Astrocyte of the spinal cord (primary cell): Measurements from ENCODE around the gene MAPK1.
"Not testable (repeated sequence)": the region's sequence is repeated elsewhere in the genome, so short reads cannot be mapped to it uniquely, and the experiment has no call there.

ENCODE experiments used
- DNase-seq: peaks from one replicate; pipeline ENCODE4 v3.0.0; 2011; ENCODE audit warnings: low read depth, low spot score
- H3K4me3 ChIP-seq: 2 replicates; pipeline ENCODE4 v1.5.1; 2011; ENCODE audit warnings: low read depth, mild to moderate bottlenecking, low read length, moderate library complexity
- in situ Hi-C: cut with HindIII; loops from 2 replicates; pipeline ENCODE4 v1.10.0; 2017; ENCODE audit warnings: low sequenced_read_pairs
- TF ChIP-seq, protein P1 (sequence below): IDR thresholded peaks from 2 replicates; pipeline ENCODE4 v1.5.1; 2012; ENCODE audit warnings: low read depth, mild to moderate bottlenecking, low read length, inconsistent platforms

MAPK1 gene

GRCh38 chr22:21800552-21801303 lies 66.7 kb downstream of the MAPK1 start:
- in situ Hi-C loops: no loop called here
- TF ChIP-seq, protein P1, sequence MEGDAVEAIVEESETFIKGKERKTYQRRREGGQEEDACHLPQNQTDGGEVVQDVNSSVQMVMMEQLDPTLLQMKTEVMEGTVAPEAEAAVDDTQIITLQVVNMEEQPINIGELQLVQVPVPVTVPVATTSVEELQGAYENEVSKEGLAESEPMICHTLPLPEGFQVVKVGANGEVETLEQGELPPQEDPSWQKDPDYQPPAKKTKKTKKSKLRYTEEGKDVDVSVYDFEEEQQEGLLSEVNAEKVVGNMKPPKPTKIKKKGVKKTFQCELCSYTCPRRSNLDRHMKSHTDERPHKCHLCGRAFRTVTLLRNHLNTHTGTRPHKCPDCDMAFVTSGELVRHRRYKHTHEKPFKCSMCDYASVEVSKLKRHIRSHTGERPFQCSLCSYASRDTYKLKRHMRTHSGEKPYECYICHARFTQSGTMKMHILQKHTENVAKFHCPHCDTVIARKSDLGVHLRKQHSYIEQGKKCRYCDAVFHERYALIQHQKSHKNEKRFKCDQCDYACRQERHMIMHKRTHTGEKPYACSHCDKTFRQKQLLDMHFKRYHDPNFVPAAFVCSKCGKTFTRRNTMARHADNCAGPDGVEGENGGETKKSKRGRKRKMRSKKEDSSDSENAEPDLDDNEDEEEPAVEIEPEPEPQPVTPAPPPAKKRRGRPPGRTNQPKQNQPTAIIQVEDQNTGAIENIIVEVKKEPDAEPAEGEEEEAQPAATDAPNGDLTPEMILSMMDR: no peak
- DNase-seq: no peak
- H3K4me3 ChIP-seq: no peak overlapping the region

- TF ChIP-seq, protein P1: no peak
- in situ Hi-C loops: no loop called here
Observed at GRCh38 chr22:21797444-21798221, 69.8 kb downstream of the MAPK1 start.

GRCh38 chr22:21796863-21797262 lies 70.6 kb downstream of the MAPK1 start:
- in situ Hi-C loops: no loop called here
- TF ChIP-seq, protein P1: no peak
- no peak for DNase-seq
- H3K4me3 ChIP-seq: no peak overlapping the region

More at GRCh38 chr22:21797444-21798221, 69.8 kb downstream of the MAPK1 start:
- peak; percentile 37 for DNase-seq
- H3K4me3 ChIP-seq: no peak overlapping the region

DNA sequence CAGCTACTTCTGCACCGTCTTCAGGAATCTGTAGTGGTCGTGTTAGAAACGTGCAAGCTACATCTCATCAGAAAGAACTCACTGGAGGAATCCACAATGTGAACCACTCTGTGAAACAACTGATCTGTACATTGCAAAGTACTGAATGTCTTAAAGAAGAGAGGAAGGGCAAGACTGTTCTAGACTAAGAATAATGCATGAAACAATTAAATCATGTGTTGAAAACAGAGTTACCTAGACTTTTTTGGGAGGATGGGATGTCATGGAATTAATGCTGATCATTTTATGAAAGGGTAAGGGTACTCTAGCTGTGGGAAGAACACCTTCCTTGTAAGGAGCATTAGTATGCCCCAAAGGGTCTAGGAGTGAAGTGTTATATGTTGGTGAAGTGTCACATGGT lies 71.2 kb downstream of the MAPK1 start:
- no peak overlapping the region for H3K4me3 ChIP-seq
- DNase-seq: no peak
- TF ChIP-seq, protein P1: no peak
- in situ Hi-C loops: no loop called here

GRCh38 chr22:21793716-21794115 lies 73.7 kb downstream of the MAPK1 start:
- DNase-seq, in situ Hi-C loops, H3K4me3 ChIP-seq: not testable (repeated sequence)

DNA sequence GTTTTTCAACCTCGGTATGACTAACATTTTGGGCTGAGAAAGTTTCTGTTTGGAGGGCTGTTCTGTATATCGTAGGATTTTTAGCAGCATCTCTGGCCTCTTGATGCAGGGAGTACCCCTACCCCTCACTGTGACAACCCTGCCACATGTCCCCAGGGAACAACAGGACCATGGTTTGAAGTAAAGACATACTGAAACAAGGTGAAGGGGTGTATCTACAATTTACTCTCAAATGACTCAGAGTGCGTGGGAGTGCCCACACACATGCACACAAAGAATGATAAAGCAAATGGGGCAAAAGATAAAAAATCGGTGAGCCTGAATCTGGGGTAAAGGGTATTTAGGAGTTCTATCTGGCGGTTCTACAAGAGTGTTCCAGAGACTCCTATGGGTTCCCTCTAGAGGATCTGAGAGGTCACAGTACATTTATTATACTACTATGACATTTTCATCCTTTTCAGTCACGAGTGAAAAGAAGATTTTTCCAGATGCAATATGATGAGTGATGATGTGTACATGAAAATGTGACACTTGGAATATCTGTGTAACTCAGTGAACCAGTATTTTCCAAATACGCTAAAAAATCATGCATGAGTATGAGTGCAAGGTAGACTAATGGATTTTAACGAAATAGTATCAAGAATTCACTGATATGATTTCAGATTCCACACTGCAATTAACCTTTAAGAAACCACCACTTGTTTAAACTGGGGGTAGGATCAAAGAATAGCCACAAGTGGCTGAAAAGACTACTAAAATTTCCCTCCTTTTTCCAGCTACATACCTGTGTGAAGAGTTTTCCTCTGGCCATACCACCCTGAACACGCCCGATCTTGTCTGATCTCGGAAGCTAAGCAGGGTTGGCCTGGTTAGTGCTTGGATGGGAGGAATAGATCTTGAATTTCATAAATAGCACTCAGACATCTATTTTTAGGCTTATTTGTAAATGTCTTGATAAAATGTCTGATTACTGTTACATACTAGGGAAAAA lies 75.5 kb downstream of the MAPK1 start:
- no peak overlapping the region for H3K4me3 ChIP-seq
- TF ChIP-seq, protein P1: no peak
- in situ Hi-C loops: no loop called here
- no peak for DNase-seq

DNA sequence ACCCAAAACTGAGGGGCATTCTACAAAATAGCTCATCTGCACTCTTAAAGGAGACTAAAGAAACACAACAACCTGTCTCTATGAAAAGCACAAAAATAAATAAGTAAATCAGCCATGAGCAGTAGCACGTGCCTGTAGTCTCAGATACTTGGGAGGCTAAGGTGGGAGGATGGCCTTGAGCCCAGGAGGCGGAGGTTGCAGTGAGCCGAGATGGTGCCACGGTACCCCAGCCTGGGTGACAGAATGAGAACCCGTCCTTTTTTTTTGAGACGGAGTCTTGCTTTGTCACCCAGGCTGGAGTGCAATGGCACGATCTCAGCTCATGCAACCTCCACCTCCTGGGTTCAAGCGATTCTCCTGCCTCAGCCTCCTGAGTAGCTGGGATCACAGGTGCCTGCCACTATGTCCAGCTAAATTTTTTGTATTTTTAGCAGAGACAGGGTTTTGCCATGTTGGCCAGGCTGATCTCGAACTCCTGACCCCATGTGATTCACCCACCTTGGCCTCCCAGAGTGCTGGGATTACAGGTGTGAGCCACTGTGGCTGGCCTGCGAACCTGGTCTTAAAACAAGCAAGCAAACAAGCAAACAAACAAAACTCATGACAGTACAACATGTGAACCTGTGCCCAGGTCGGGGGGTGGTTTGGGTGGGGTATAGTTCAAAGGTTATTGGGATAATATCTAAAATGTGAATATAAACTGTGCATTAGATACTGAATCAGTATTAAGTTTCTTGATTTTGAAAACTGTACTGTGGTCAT lies 76.4 kb downstream of the MAPK1 start:
- in situ Hi-C loops, DNase-seq, H3K4me3 ChIP-seq: not testable (repeated sequence)
